SK-N-SH treated with all-trans-retinoic acid at 6 μM for 48 hours (cell line): Measurements from ENCODE around the gene TIPARP.

ENCODE experiments used
- CSDC2 ChIP-seq: fragments of 250-450 bp; sonication (Bioruptor Pico); IDR thresholded peaks from 2 replicates; pipeline ENCODE4 v1.5.0; 2020; ENCODE audit warnings: mild to moderate bottlenecking, moderate library complexity
- ESRRG ChIP-seq: fragments of 250-450 bp; sonication (Bioruptor Pico); IDR thresholded peaks from 2 replicates; pipeline ENCODE4 v1.6.1; 2021; ENCODE audit warnings: mild to moderate bottlenecking
- PATZ1 ChIP-seq: fragments of 250-450 bp; sonication (Bioruptor Pico); IDR thresholded peaks from 2 replicates; pipeline ENCODE4 v1.8.0; 2020; ENCODE audit warnings: mild to moderate bottlenecking, moderate library complexity, borderline replicate concordance
- RARB ChIP-seq: fragments of 250-450 bp; sonication (Bioruptor Pico); IDR thresholded peaks from 2 replicates; pipeline ENCODE4 v1.8.0; 2021; ENCODE audit warnings: mild to moderate bottlenecking, moderate library complexity
- ZFP3 ChIP-seq: fragments of 250-450 bp; sonication (Bioruptor Pico); IDR thresholded peaks from 2 replicates; pipeline ENCODE4 v1.5.0; 2020; ENCODE audit warnings: mild to moderate bottlenecking, moderate library complexity
- ZNF70 ChIP-seq: fragments of 450-650 bp; formaldehyde crosslinking; IDR thresholded peaks from 2 replicates; pipeline ENCODE4 v1.5.0; 2020; ENCODE audit warnings: mild to moderate bottlenecking, moderate library complexity
- TF ChIP-seq, protein P1 (sequence below): fragments of 250-450 bp; sonication (Bioruptor Pico); IDR thresholded peaks from 2 replicates; pipeline ENCODE4 v1.5.0; 2020; ENCODE audit warnings: mild to moderate bottlenecking, moderate library complexity

DNA sequence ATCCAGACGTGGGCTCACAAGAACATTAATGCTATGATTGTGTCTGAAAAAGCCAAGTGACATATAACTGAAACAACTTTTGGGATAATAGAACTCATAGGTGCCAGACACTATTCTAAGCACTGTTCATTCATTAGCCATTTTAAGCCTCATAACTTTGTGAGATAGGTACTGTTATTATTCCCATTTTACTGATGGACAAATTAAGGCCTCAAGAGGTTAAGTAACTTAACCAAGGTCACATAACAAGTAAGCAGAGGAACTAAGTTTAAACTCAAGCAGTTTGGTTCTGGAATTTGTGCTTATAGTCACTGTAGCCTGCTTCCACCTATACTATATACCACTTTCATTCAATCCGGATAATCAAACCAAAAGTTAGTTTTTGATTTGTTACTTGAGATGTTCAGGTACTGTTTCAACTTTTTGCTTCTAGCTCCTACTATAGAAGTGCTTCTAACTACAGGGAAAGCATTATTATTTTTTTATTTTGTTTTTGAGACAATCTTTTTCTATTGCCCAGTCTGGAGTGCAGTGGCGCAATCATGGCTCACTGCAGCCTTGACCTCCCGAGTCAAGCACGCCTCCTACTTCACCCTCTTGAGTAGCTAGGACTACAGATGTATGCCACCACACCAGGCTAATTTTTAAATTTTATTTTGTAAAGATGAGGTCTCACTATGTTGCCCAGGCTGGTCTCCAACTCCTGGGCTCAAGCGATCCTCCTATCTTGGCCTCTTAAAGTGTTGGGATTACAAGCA lies 41.9 kb downstream of the TIPARP start:
- TF ChIP-seq ZNF70 (CRISPR knock-in tag) (no peak), CSDC2 (CRISPR knock-in tag) (no peak), RARB (CRISPR knock-in tag) (no peak), ZFP3 (no peak), PATZ1 (no peak), ESRRG (CRISPR knock-in tag) (no peak)
- TF ChIP-seq, protein P1, sequence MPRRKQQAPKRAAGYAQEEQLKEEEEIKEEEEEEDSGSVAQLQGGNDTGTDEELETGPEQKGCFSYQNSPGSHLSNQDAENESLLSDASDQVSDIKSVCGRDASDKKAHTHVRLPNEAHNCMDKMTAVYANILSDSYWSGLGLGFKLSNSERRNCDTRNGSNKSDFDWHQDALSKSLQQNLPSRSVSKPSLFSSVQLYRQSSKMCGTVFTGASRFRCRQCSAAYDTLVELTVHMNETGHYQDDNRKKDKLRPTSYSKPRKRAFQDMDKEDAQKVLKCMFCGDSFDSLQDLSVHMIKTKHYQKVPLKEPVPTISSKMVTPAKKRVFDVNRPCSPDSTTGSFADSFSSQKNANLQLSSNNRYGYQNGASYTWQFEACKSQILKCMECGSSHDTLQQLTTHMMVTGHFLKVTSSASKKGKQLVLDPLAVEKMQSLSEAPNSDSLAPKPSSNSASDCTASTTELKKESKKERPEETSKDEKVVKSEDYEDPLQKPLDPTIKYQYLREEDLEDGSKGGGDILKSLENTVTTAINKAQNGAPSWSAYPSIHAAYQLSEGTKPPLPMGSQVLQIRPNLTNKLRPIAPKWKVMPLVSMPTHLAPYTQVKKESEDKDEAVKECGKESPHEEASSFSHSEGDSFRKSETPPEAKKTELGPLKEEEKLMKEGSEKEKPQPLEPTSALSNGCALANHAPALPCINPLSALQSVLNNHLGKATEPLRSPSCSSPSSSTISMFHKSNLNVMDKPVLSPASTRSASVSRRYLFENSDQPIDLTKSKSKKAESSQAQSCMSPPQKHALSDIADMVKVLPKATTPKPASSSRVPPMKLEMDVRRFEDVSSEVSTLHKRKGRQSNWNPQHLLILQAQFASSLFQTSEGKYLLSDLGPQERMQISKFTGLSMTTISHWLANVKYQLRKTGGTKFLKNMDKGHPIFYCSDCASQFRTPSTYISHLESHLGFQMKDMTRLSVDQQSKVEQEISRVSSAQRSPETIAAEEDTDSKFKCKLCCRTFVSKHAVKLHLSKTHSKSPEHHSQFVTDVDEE (CRISPR knock-in tag) = no peak
